GM18505 (cell line): ENCODE data around the gene MT1M.
"Not testable (repeated sequence)": the region's sequence is repeated elsewhere in the genome, so short reads cannot be mapped to it uniquely, and the experiment has no call there.

Experiments
- ATAC-seq: cut with Tn5 transposase; IDR thresholded peaks from one replicate; pipeline ENCODE4 v1.9.1; 2021; ENCODE audit not compliant: unreplicated experiment
- POLR2A ChIP-seq: IDR thresholded peaks from 4 replicates; pipeline ENCODE4 v1.6.1; 2011; ENCODE audit warnings: borderline replicate concordance; ENCODE audit not compliant: insufficient read depth, insufficient read length; ENCODE audit errors: extremely low read depth

The MT1M gene

DNA sequence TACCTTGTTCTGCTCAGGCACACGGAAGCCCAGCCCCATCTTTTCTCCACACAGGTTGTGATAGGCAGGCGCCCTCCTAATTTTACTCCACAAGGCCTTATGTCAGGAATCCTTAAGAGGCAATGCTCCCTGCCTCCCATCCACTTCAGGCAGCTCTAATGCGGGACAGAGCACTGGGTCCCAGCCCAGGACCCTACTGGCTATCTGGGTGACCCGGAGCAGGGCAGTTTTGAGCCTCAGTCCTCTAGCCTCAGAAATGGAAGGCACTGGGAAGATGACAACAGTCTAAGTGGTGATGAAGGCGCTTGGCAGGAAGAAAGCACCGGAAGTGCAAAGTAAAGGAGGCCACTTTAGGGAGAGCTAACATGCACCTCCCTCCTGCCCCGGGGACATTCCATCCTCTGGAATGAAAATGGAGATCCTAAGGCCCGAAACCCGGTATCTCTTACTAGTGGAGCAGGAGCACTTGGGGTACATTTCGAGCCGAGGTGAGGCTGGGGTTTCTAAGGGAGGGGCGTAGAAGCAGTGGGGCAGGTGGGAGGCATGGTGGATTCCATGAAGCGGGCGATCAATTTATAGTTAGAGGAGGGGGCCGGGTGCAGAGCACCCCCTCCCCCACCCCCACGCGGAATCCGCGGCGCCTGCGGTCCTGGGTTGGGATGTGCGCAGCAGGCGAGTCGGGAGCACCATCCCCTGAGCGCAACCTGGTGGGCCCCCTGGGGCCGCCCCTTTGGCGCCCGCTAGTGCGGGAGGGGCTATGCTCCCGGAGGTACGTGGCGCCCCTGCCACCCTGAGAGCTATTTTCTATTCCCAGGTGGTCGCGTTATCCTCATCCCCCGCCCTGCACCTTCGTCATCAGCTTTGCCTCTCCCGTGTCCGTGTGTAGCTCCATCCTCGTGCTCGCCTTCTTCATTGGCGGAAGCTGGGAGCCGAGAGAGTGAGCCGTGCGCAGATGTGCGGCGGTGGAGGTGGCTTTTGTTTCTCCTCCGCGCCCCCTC is 30.2 kb downstream of the MT1M start:
- no peak for ATAC-seq
- TF ChIP-seq POLR2A: no peak

GRCh38 chr16:56664506-56664905 is 32.0 kb downstream of the MT1M start:
- ATAC-seq: no peak
- no peak for TF ChIP-seq POLR2A

GRCh38 chr16:56665286-56666261 is 33.1 kb downstream of the MT1M start:
- ATAC-seq: not testable (repeated sequence)

- no peak for TF ChIP-seq POLR2A
- ATAC-seq: no peak
Measured at GRCh38 chr16:56667581-56668571, 35.4 kb downstream of the MT1M start, which contains the start of gene MT1G. Gene MT1G (minus strand): TSS chr16:56668065. CDS start chr16:56667993, 72 bp downstream.

GRCh38 chr16:56669005-56669839 is 36.8 kb downstream of the MT1M start, which contains the start of gene MT1H:
Gene MT1H (plus strand): TSS chr16:56669814. CDS start chr16:56669885, 71 bp downstream.
- no peak for TF ChIP-seq POLR2A
- no peak for ATAC-seq

DNA sequence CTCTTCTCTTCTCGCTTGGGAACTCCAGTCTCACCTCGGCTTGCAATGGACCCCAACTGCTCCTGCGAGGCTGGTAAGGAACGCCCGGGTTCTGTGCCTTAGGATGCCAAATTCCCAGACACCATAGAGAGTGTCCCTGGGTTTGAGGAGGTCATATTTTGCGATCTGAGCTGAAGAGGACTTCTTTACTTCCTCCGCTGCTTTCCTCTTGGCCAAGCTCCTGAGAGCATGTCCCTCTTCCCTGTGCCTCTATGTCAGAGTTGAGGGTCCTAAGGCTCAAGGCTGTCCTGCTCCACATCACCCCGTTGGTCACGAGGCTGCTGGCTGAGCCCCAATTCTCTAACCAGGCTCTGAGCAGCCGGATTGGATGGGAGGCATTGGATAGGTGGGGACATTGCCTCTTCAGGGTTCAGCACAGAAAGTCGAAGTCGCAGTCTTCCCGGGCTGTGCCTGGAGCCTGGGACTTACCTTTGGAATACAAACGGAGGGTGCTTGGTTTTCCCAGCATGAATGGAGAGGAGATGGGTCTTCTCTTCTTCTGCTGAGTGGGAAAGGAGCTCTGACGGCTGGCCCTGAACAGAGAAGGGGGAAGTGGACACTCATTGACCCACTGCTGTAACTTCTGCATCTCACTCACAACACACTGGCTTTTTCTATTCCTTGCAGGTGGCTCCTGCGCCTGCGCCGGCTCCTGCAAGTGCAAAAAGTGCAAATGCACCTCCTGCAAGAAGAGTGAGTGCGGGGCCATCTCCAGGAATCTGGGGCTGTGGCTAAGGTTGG is 37.6 kb downstream of the MT1M start:
- TF ChIP-seq POLR2A: no peak
- no peak for ATAC-seq

DNA sequence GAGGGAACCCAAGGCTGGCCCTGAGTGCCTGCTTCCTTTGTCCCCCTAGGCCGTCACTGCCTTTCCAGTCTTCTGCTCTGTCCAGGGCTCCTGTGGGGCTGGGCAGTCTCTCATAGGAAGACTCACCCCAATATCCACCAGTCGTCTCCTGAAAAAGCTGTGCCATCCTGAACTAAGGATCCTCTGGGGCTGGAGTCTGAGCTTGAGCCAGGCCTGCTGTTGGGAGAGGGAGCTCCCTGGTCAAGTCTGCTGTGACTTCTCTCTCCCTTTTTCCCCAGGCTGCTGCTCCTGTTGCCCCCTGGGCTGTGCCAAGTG is 38.1 kb downstream of the MT1M start:
- TF ChIP-seq POLR2A: no peak

DNA sequence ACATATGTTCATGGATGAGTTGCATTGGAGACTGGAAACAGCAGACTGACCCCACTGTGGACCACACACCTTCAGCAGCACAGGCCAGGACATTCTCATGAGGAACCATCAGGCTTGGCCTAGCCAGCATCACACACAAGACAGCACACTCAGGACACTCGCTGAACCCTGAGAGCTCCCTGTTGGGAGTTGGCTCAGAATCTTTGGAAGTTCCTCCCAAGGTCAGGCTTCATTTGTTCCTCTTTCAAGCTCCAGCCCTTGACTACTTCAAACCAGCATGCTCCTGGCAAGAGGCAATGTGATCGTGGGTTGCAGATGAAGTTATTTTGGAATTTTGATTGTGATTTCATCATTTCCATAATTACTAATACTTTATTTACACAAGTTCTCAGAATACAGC is 39.2 kb downstream of the MT1M start:
- not testable (repeated sequence) for ATAC-seq

More for the DNA sequence above, 38.1 kb downstream of the MT1M start:
- no peak for ATAC-seq

- not testable (repeated sequence) for ATAC-seq
Measured at GRCh38 chr16:56672171-56672570, 39.7 kb downstream of the MT1M start.

GRCh38 chr16:56672761-56673536 is 40.5 kb downstream of the MT1M start:
- TF ChIP-seq POLR2A: no peak
- ATAC-seq: no peak

DNA sequence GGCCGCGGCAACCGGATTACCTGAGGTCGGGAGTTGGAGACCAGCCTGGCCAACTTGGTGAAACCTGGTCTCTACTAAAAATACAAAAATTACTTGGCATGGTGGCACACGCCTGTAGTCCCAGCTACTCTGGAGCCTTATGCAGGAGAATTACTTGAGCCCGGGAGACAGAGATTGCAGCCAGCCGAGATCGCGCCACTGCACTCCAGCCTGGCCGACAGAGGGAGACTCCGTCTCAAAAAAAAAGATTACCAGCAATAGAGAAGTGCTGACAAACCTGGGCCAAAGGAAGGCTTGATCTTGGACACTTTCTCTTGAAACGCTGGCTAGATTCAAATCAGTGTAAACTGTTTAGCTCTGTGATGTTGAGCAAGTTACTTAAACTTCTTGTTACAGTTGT is 41.5 kb downstream of the MT1M start:
- TF ChIP-seq POLR2A: no peak
- no peak for ATAC-seq

DNA sequence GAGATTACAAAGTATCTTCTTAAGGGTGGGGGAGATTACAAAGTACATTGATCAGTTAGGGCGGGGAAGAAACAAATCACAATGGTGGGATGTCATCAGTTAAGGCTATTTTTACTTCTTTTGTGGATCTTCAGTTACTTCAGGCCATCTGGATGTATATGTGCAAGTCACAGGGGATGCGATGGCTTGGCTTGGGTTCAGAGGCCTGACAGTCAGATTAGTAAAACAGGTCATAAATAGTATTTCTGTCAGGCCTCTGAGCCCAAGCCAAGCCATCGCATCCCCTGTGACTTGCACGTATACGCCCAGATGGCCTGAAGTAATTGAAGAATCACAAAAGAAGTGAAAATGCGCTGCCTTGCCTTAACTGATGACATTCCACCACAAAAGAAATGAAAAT is 42.1 kb downstream of the MT1M start:
- ATAC-seq: not testable (repeated sequence)
